WERI-Rb-1 (cell line): ENCODE data around the gene PDIA3.
"Not testable (repeated sequence)": the region's sequence is repeated elsewhere in the genome, so short reads cannot be mapped to it uniquely, and the experiment has no call there.

Experiments used
- DNase-seq: peaks from one replicate; pipeline ENCODE4 v3.0.0-alpha.2; 2020
- H3K27ac ChIP-seq: fragments of 250-450 bp; sonication (Bioruptor Pico); 2 replicates; pipeline ENCODE4 v1.5.1; 2020; ENCODE audit warnings: mild to moderate bottlenecking, moderate library complexity
- H3K27me3 ChIP-seq: fragments of 250-450 bp; sonication (Bioruptor Pico); 2 replicates; pipeline ENCODE4 v1.5.1; 2021; ENCODE audit warnings: mild to moderate bottlenecking, low read depth, moderate library complexity; ENCODE audit not compliant: insufficient read depth, severe bottlenecking
- H3K36me3 ChIP-seq: fragments of 250-450 bp; sonication (Bioruptor Pico); 2 replicates; pipeline ENCODE4 v1.5.1; 2020; ENCODE audit warnings: mild to moderate bottlenecking, moderate library complexity
- H3K4me3 ChIP-seq: 2 replicates; pipeline ENCODE4 v1.5.1; 2011; ENCODE audit warnings: low read depth, mild to moderate bottlenecking, control low read depth, low read length
- H3K9me3 ChIP-seq: fragments of 250-450 bp; sonication (Bioruptor Pico); 2 replicates; pipeline ENCODE4 v1.5.1; 2021; ENCODE audit warnings: mild to moderate bottlenecking, moderate library complexity; ENCODE audit not compliant: severe bottlenecking
- TF ChIP-seq, protein P1 (sequence below): IDR thresholded peaks from 2 replicates; pipeline ENCODE4 v1.5.1; 2011; ENCODE audit warnings: low read depth, mild to moderate bottlenecking, control low read depth, inconsistent platforms, low read length

Gene PDIA3

DNA sequence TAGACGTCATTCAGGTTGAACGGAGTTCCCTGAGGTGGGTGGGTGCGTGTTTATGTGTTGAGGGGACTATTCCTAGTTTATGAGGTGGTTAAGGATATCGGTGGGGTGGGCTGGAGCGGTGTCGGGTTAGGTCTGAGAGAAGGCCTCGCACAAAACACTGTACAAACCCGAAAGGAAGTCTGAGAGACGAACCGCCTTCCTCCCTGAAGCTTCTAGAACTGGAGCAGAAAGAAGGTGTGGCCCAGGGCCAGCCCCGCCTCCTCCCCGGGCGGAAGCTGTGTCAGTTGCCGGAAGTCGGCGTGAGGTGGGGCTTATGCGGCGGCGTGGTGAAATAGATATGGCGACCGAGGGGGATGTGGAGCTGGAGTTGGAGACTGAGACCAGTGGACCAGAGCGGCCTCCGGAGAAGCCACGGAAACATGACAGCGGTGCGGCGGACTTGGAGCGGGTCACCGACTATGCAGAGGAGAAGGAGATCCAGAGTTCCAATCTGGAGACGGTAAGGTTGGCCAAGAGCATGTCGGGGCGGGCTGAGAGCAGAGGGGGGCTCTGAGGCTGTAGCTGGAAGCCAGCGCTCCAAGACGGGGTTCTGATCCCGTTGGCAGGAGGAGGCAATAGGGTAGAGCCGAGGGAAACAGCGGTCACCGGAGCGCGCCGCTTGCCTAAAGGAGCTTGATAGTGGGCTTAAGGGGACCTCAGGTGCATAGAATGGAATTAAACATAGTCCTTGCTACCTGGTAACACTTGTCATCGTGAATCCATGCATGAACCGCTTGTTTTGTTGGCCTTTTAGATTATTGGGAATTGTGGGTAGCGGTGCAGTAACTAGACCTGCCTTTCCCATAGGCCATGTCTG lies 54.3 kb downstream of the PDIA3 start, which contains the start of gene HYPK:
TSS of gene HYPK (plus strand) at position 314 of the 856 bp plus-strand sequence. CDS start at position 338, 24 bp downstream.
- Histone ChIP-seq H3K27me3 (no peaks in the 10 kb centered on the region), H3K4me3 (peak within 1 kb of the TSS; percentile 83), H3K36me3 (peaks cover 70% of the 10 kb centered on the region), H3K27ac (peak within 1 kb of the TSS; percentile 97), H3K9me3 (no peaks in the 10 kb centered on the region)
- TF ChIP-seq, protein P1, sequence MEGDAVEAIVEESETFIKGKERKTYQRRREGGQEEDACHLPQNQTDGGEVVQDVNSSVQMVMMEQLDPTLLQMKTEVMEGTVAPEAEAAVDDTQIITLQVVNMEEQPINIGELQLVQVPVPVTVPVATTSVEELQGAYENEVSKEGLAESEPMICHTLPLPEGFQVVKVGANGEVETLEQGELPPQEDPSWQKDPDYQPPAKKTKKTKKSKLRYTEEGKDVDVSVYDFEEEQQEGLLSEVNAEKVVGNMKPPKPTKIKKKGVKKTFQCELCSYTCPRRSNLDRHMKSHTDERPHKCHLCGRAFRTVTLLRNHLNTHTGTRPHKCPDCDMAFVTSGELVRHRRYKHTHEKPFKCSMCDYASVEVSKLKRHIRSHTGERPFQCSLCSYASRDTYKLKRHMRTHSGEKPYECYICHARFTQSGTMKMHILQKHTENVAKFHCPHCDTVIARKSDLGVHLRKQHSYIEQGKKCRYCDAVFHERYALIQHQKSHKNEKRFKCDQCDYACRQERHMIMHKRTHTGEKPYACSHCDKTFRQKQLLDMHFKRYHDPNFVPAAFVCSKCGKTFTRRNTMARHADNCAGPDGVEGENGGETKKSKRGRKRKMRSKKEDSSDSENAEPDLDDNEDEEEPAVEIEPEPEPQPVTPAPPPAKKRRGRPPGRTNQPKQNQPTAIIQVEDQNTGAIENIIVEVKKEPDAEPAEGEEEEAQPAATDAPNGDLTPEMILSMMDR: no peak
- peak; percentile 95 for DNase-seq

DNA sequence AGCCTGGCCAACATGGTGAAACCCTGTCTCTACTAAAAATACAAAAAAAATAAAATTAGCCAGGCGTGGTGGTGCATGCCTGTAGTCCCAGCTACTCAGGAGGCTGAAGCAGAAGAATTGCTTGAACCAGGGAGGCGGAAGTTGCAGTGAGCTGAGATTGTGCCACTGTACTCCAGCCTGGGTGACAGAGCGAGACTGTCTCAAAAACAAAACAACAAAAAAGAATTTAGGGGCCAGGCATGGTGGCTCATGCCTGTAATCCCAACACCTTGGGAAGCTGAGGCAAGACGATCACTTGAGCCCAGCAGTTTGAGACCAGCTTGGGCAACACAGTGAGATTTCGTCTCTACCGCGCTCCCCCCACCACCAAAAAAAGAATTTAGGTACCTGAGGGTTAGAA lies 56.4 kb downstream of the PDIA3 start:
- DNase-seq, H3K27ac ChIP-seq, H3K4me3 ChIP-seq, H3K9me3 ChIP-seq, H3K27me3 ChIP-seq: not testable (repeated sequence)
- H3K36me3 ChIP-seq: peaks cover 73% of the 10 kb centered on the region

DNA sequence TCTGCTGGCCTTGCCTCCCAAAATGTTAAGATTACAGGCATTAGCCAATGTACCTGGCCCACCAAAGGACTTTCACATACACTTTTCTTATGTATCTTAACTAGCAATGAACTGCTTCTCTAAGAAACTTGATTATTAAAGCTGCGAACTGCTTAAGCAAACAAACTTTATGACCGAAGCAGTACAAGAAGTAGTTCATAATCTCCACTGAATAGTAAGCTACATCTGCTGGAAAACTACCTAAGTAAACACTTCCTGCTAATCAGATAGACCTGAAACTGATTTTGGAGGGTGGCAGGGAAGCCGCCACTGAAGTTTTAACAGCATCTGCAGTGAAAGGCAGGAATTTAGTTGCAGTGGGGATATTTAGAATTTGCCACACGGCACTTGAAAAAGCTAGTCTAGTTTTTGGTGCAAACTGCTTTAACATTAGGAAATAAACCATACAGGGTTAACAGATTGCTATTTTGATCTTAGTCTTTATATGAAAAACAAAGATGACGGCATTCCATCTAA lies 62.3 kb downstream of the PDIA3 start:
- no peak overlapping the region for H3K4me3 ChIP-seq
- H3K27me3 ChIP-seq: no peaks in the 10 kb centered on the region
- H3K9me3 ChIP-seq: no peaks in the 10 kb centered on the region
- TF ChIP-seq, protein P1: no peak
- no peak overlapping the region for H3K27ac ChIP-seq
- no peak for DNase-seq
- peaks cover 88% of the 10 kb centered on the region for H3K36me3 ChIP-seq

DNA sequence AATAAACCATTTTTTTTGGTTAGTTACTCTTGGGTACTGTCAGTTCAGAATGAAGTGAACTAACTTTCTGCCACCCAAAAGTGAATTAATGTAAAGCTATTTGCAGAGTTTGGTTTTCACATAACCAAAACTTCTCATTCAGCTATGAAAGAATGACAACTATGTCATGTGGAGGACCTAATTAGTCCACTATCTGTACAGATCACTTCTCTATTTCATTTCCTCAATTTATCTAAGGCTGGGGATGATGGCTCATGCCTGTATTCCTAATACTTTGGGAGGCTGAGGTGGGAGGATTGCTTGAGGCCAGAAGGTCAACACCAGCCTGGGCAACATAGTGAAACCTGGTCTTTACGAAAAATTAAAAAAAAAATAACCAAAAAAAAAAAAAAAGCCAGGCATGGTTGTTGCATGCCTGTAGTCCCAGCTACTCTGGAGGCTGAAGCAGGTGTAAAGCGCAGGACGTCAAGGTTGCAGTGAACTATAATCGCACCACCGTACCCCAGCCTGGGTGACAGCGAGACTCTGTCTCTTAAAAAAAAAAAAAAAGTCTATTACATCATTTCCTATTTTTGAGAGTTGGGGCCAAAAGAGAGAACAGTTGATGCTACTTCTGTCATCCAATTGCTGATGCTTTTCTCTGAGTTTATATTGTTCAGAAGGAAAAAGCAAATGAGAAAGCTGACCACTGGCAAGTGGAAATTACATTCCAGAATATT lies 62.9 kb downstream of the PDIA3 start:
- no peak for DNase-seq
- no peak overlapping the region for H3K27ac ChIP-seq
- TF ChIP-seq, protein P1: no peak
- no peaks in the 10 kb centered on the region for H3K9me3 ChIP-seq
- peaks cover 91% of the 10 kb centered on the region for H3K36me3 ChIP-seq
- no peaks in the 10 kb centered on the region for H3K27me3 ChIP-seq
- H3K4me3 ChIP-seq: no peak overlapping the region

DNA sequence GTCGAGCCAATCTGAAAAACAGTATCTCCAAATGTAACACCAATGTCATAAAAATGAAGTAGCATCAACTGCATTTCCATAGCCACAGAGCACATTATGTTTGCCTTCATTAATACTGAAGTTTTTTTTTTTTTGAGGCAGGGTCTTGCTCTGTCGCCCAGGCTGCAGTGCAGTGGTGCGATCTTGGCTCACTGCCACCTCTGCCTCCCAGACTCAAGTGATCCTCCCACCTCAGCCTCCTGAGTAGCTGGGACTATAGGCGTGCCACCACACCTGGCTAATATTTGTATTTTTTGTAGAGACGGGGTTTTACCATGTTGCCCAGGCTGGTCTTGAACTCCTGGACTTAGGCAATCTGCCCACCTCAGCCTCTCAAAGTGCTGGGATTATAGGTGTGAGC lies 68.8 kb downstream of the PDIA3 start:
- not testable (repeated sequence) for H3K27me3 ChIP-seq, H3K9me3 ChIP-seq, DNase-seq, H3K4me3 ChIP-seq, H3K27ac ChIP-seq
- H3K36me3 ChIP-seq: peaks cover 80% of the 10 kb centered on the region

DNA sequence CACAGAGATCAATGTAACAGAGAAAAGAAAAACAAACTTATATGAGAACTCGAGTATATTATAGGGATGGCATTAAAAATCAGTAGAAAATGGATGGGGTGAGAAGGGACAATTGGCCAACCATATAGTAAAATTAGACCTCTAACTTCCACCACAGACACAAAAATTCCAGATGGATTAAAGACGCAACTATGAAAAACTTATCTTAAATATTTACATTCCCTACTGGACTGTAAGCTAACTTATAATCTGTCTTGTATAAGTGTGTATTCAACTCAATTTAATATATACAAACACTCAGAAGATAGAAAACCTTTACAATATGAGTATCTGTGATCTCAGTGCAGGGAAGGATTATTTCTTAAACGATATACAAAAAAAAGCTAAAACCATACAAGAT lies 75.3 kb downstream of the PDIA3 start:
- Histone ChIP-seq H3K4me3 (no peak overlapping the region), H3K36me3 (peaks cover 38% of the 10 kb centered on the region), H3K9me3 (peaks cover 8% of the 10 kb centered on the region), H3K27me3 (no peaks in the 10 kb centered on the region), H3K27ac (no peak overlapping the region)
- no peak for DNase-seq
- TF ChIP-seq, protein P1: no peak
